Smooth muscle cell (in vitro differentiated cells): ENCODE measurements around the gene FOXP1. TPM values are rescaled to one million over a fixed set of nuclear protein-coding genes. Genes with fewer than 3 reads are reported as not detected.

ENCODE experiments used
- DNase-seq: peaks from one replicate; lab custom pipeline; 2025; ENCODE audit not compliant: unreplicated experiment; lab: John Stamatoyannopoulos, UW
- H2AFZ ChIP-seq: fragments of 200-600 bp; sonication (generic); 2 replicates; pipeline ENCODE4 v1.6.0; 2016; ENCODE audit warnings: antibody characterized with exemption, low read depth, mild to moderate bottlenecking
- H3F3A ChIP-seq: fragments of 200-600 bp; sonication (generic); 2 replicates; pipeline ENCODE4 v1.6.0; 2017; ENCODE audit warnings: antibody characterized with exemption, low read depth
- H3K27ac ChIP-seq: fragments of 200-600 bp; sonication (generic); 2 replicates; pipeline ENCODE4 v1.5.1; 2016; ENCODE audit warnings: low read depth, mild to moderate bottlenecking
- H3K27me3 ChIP-seq: fragments of 200-600 bp; sonication (generic); 2 replicates; pipeline ENCODE4 v1.6.1; 2016; ENCODE audit warnings: low read depth, mild to moderate bottlenecking
- H3K36me3 ChIP-seq: fragments of 200-600 bp; sonication (generic); 2 replicates; pipeline ENCODE4 v1.5.1; 2016; ENCODE audit warnings: low read depth
- H3K4me1 ChIP-seq: fragments of 200-600 bp; sonication (generic); 2 replicates; pipeline ENCODE4 v1.5.1; 2016; ENCODE audit warnings: low read depth
- H3K4me2 ChIP-seq: fragments of 200-600 bp; sonication (generic); 2 replicates; pipeline ENCODE4 v1.6.0; 2016; ENCODE audit warnings: mild to moderate bottlenecking
- H3K4me3 ChIP-seq: fragments of 200-600 bp; sonication (generic); 2 replicates; pipeline ENCODE4 v1.5.1; 2016; ENCODE audit warnings: mild to moderate bottlenecking
- H3K79me2 ChIP-seq: fragments of 200-600 bp; sonication (generic); 2 replicates; pipeline ENCODE4 v1.6.0; 2016; ENCODE audit warnings: low read depth, mild to moderate bottlenecking
- H3K9ac ChIP-seq: fragments of 200-600 bp; sonication (generic); 2 replicates; pipeline ENCODE4 v1.6.0; 2016; ENCODE audit warnings: low read depth
- H3K9me3 ChIP-seq: fragments of 200-600 bp; sonication (generic); replicated peaks from 2 replicates; pipeline ENCODE4 v1.5.1; 2016; ENCODE audit warnings: low read depth
- H4K20me1 ChIP-seq: fragments of 200-600 bp; sonication (generic); 2 replicates; pipeline ENCODE4 v1.6.0; 2016; ENCODE audit warnings: low read depth
- CTCF ChIP-seq: fragments of 200-600 bp; sonication (generic); IDR thresholded peaks from 2 replicates; pipeline ENCODE4 v1.5.1; 2017; ENCODE audit warnings: borderline replicate concordance, mild to moderate bottlenecking, antibody characterized with exemption; ENCODE audit not compliant: insufficient read depth, poor library complexity, severe bottlenecking
- WGBS: methylation state at CpG from one replicate; pipeline ENCODE4 v1.1.7; 2016; ENCODE audit warnings: low lambda C conversion rate; 5-methylcytosine and 5-hydroxymethylcytosine counted together
- polyA plus RNA-seq: library from polyadenylated mRNA; unstranded; fragments of >200 nt; fragmentation: Nextera tagmentation; extraction: Ambion mirVana; gene quantifications from 2 replicates; pipeline ENCODE4 v1.2.1, GENCODE V29; 2016
- total RNA-seq: library from RNA; depleted of rRNA; stranded (reverse); fragments of >200 nt; gene quantifications from 2 replicates; pipeline ENCODE4 v1.2.3, GENCODE V29; 2014

FOXP1 gene
- total and polyA plus RNA-seq, 2 experiments from 2014 or later: 40.9 to 68.0 TPM

- 82% methylated on average over 4 of the region's 4 CpGs for WGBS
- no peaks in the 10 kb centered on the region for H3K9me3 ChIP-seq
- peaks cover 59% of the 10 kb centered on the region for H3K79me2 ChIP-seq
- H4K20me1 ChIP-seq: peaks cover 98% of the 10 kb centered on the region
- peaks cover 12% of the 10 kb centered on the region for H3K4me1 ChIP-seq
- no peak overlapping the region for H3K9ac ChIP-seq
- H3K27me3 ChIP-seq: no peaks in the 10 kb centered on the region
- no peak for TF ChIP-seq CTCF
- H3K36me3 ChIP-seq: no peaks in the 10 kb centered on the region
- H3K4me3 ChIP-seq: no peak overlapping the region
- no peak overlapping the region for H3K27ac ChIP-seq
- DNase-seq: no peak
- H2AFZ ChIP-seq: no peak overlapping the region
- no peak overlapping the region for H3K4me2 ChIP-seq
- H3F3A ChIP-seq: no peaks in the 10 kb centered on the region
These were observed 526.0 kb downstream of the FOXP1 start for GRCh38 chr3:71057526-71057894.

GRCh38 chr3:71056327-71056726, 527.2 kb downstream of the FOXP1 start:
- no peak for DNase-seq
- Histone ChIP-seq H3K27me3 (no peaks in the 10 kb centered on the region), H3K4me2 (no peak overlapping the region)

GRCh38 chr3:71055257-71056001, 528.1 kb downstream of the FOXP1 start:
- H3K27me3 ChIP-seq: no peaks in the 10 kb centered on the region
- H3K9ac ChIP-seq: no peak overlapping the region
- DNase-seq: no peak
- H3K79me2 ChIP-seq: peaks cover 38% of the 10 kb centered on the region
- 88% methylated on average over 11 of the region's 11 CpGs for WGBS
- H3K27ac ChIP-seq: no peak overlapping the region
- peaks cover 23% of the 10 kb centered on the region for H3K4me1 ChIP-seq
- H3K9me3 ChIP-seq: no peaks in the 10 kb centered on the region
- H3F3A ChIP-seq: peaks cover 11% of the 10 kb centered on the region
- H3K4me2 ChIP-seq: no peak overlapping the region
- no peak for TF ChIP-seq CTCF
- H2AFZ ChIP-seq: no peak overlapping the region
- H3K36me3 ChIP-seq: no peaks in the 10 kb centered on the region
- H3K4me3 ChIP-seq: no peak overlapping the region
- peaks cover 98% of the 10 kb centered on the region for H4K20me1 ChIP-seq

More at GRCh38 chr3:71056327-71056726, 527.2 kb downstream of the FOXP1 start:
- Histone ChIP-seq H3K79me2 (peaks cover 47% of the 10 kb centered on the region), H3K9me3 (no peaks in the 10 kb centered on the region), H4K20me1 (peaks cover 98% of the 10 kb centered on the region), H3K4me3 (no peak overlapping the region), H3K27ac (no peak overlapping the region), H3K4me1 (peaks cover 16% of the 10 kb centered on the region), H3F3A (peaks cover 4% of the 10 kb centered on the region), H3K36me3 (no peaks in the 10 kb centered on the region), H2AFZ (no peak overlapping the region), H3K9ac (no peak overlapping the region)
- WGBS: 53% methylated on average over 5 of the region's 5 CpGs
- TF ChIP-seq CTCF: no peak

GRCh38 chr3:71054312-71054711, 529.2 kb downstream of the FOXP1 start:
- Histone ChIP-seq H3K36me3 (no peaks in the 10 kb centered on the region), H3K9ac (no peak overlapping the region), H2AFZ (no peak overlapping the region), H3K4me3 (no peak overlapping the region), H3K9me3 (no peaks in the 10 kb centered on the region), H3K4me2 (no peak overlapping the region), H3K79me2 (peaks cover 27% of the 10 kb centered on the region), H3F3A (peaks cover 12% of the 10 kb centered on the region), H3K4me1 (peaks cover 28% of the 10 kb centered on the region), H3K27me3 (no peaks in the 10 kb centered on the region), H4K20me1 (peaks cover 97% of the 10 kb centered on the region), H3K27ac (no peak overlapping the region)
- 94% methylated on average over 5 of the region's 5 CpGs for WGBS
- TF ChIP-seq CTCF: no peak
- DNase-seq: no peak
